SK-N-MC (cell line): ENCODE measurements around the gene NTN4.

Experiments used
- EZH2 ChIP-seq: fragments of 200-600 bp; sonication (generic); IDR thresholded peaks from one replicate; pipeline ENCODE4 v1.6.1; 2017; ENCODE audit warnings: antibody characterized with exemption
- POLR2AphosphoS5 ChIP-seq: IDR thresholded peaks from 2 replicates; pipeline ENCODE4 v1.6.1; 2012; ENCODE audit warnings: mild to moderate bottlenecking, low read depth, low read length, borderline replicate concordance

DNA sequence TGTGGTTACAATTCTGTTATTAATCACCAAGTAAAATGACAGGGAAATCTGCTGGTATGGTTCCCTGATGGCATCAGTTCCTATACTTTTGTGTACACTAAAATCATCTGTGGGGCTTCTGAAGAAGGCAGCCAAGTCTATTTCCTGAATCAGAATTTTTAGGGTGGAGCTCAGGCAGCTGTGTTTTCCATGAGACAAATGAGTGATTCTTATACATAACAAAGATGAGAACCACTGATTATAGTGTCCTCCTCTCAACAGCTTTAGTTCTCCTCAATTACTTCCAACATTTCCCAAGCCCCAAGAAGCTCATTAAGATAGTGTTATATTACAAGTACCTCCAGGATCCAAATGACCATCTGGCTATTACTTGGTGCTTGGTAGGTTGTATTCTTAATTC lies 174.8 kb downstream of the NTN4 start:
- TF ChIP-seq POLR2AphosphoS5, result no peak
- TF ChIP-seq EZH2, result no peak
